ENCODE results near the gene BLACAT1.

Gene BLACAT1

GRCh38 chr1:205456383-205456867 lies 580 bp upstream of the BLACAT1 start:
- no peak for TF ChIP-seq CTCF (IDR thresholded peaks at IDR 0.05; ENCODE audit: insufficient read depth, low read length, poor library complexity, severe bottlenecking)
- no peak overlapping the region for H3K4me3 ChIP-seq (replicated peaks; ENCODE audit: low read depth, low read length)
- H3K36me3 ChIP-seq (ENCODE audit: control insufficient read depth, insufficient read depth, low read length), result no peaks in the 10 kb centered on the region
- peaks cover 8% of the 10 kb centered on the region for H3K27me3 ChIP-seq (replicated peaks; ENCODE audit: control insufficient read depth, insufficient read depth, low read length)
- no peak for DNase-seq (ENCODE audit: extremely low read depth, insufficient read length)

- TF ChIP-seq CTCF (IDR thresholded peaks at IDR 0.05; ENCODE audit: insufficient read depth, low read length, poor library complexity, severe bottlenecking), result no peak
- peaks cover 8% of the 10 kb centered on the region for H3K27me3 ChIP-seq (replicated peaks; ENCODE audit: control insufficient read depth, insufficient read depth, low read length)
- H3K36me3 ChIP-seq (ENCODE audit: control insufficient read depth, insufficient read depth, low read length), result no peaks in the 10 kb centered on the region
- DNase-seq (ENCODE audit: extremely low read depth, insufficient read length), result no peak
- H3K4me3 ChIP-seq (replicated peaks; ENCODE audit: low read depth, low read length), result no peak overlapping the region
Observed at GRCh38 chr1:205454903-205455335, 926 bp downstream of the BLACAT1 start.

GRCh38 chr1:205453466-205453865 lies 2.4 kb downstream of the BLACAT1 start:
- H3K27me3 ChIP-seq (replicated peaks; ENCODE audit: control insufficient read depth, insufficient read depth, low read length), result peaks cover 7% of the 10 kb centered on the region
- H3K36me3 ChIP-seq (ENCODE audit: control insufficient read depth, insufficient read depth, low read length), result no peaks in the 10 kb centered on the region
- no peak overlapping the region for H3K4me3 ChIP-seq (replicated peaks; ENCODE audit: low read depth, low read length)
- no peak for TF ChIP-seq CTCF (IDR thresholded peaks at IDR 0.05; ENCODE audit: insufficient read depth, low read length, poor library complexity, severe bottlenecking)
- DNase-seq (ENCODE audit: extremely low read depth, insufficient read length), result no peak

GRCh38 chr1:205452933-205453332 lies 2.9 kb downstream of the BLACAT1 start:
- Histone ChIP-seq H3K36me3 (ENCODE audit: control insufficient read depth, insufficient read depth, low read length) (no peaks in the 10 kb centered on the region), H3K27me3 (replicated peaks; ENCODE audit: control insufficient read depth, insufficient read depth, low read length) (peaks cover 4% of the 10 kb centered on the region), H3K4me3 (replicated peaks; ENCODE audit: low read depth, low read length) (no peak overlapping the region)
- no peak for DNase-seq (ENCODE audit: extremely low read depth, insufficient read length)
- TF ChIP-seq CTCF (IDR thresholded peaks at IDR 0.05; ENCODE audit: insufficient read depth, low read length, poor library complexity, severe bottlenecking), result no peak

- H3K4me3 ChIP-seq (replicated peaks; ENCODE audit: low read depth, low read length), result no peak overlapping the region
- TF ChIP-seq CTCF (IDR thresholded peaks at IDR 0.05; ENCODE audit: insufficient read depth, low read length, poor library complexity, severe bottlenecking), result no peak
- peaks cover 4% of the 10 kb centered on the region for H3K27me3 ChIP-seq (replicated peaks; ENCODE audit: control insufficient read depth, insufficient read depth, low read length)
- no peaks in the 10 kb centered on the region for H3K36me3 ChIP-seq (ENCODE audit: control insufficient read depth, insufficient read depth, low read length)
- no peak for DNase-seq (ENCODE audit: extremely low read depth, insufficient read length)
Observed at GRCh38 chr1:205452364-205452763, 3.5 kb downstream of the BLACAT1 start.

- no peak for DNase-seq (ENCODE audit: extremely low read depth, insufficient read length)
- Histone ChIP-seq H3K36me3 (ENCODE audit: control insufficient read depth, insufficient read depth, low read length) (no peaks in the 10 kb centered on the region), H3K27me3 (replicated peaks; ENCODE audit: control insufficient read depth, insufficient read depth, low read length) (peaks cover 4% of the 10 kb centered on the region), H3K4me3 (replicated peaks; ENCODE audit: low read depth, low read length) (no peak overlapping the region)
- TF ChIP-seq CTCF (IDR thresholded peaks at IDR 0.05; ENCODE audit: insufficient read depth, low read length, poor library complexity, severe bottlenecking), result no peak
Observed at GRCh38 chr1:205451759-205452164, 4.1 kb downstream of the BLACAT1 start.

Measured in GM06990 (cell line).